ENCODE measurements around the gene LY6G5C.

Gene LY6G5C

DNA sequence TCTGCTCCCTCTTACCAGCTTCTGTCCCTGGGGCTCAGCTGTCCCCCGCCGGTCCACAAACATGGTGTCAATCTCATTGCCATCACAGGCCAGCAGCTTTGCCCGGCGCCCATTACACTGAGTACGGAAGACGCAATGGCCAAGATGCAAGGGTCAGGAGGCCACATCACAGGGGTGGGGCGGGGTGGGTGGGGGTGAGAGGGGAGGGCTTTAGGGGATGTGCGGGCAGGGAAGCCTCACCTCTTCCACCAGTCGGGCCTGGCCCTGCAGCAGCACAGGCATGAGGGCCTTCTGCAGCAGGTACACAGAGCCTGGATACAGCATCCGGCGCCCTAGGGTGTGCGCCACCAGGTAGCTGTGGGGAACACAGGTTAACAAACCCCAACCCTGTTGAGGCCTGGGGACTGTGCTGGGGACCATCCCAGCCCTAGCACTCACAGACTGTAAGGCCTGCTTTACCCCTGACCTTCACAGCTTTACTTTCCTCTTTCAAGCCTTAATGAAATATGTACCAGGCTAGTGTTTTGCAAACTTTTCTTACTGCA is 10.8 kb upstream of the LY6G5C start:
- DNase-seq: no peak

DNA sequence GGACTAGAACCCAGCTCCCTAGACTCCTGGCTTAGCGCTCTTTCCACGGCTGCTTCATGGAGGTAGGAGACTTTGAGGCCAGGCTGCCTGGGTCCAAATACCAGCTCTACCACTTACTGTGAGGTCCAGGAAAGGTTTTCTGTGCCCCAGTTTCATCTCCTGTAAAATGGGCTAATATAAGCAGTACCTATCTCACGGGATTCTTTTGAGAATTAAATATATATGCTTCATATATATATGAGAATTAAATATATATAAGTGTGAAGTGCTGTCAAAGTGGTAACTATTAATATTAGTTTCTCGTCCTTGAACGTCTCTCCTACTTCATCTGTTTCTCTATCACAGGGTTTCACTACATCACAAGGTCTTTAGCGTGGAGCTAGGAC is 10.2 kb upstream of the LY6G5C start:
- no peak for DNase-seq

DNA sequence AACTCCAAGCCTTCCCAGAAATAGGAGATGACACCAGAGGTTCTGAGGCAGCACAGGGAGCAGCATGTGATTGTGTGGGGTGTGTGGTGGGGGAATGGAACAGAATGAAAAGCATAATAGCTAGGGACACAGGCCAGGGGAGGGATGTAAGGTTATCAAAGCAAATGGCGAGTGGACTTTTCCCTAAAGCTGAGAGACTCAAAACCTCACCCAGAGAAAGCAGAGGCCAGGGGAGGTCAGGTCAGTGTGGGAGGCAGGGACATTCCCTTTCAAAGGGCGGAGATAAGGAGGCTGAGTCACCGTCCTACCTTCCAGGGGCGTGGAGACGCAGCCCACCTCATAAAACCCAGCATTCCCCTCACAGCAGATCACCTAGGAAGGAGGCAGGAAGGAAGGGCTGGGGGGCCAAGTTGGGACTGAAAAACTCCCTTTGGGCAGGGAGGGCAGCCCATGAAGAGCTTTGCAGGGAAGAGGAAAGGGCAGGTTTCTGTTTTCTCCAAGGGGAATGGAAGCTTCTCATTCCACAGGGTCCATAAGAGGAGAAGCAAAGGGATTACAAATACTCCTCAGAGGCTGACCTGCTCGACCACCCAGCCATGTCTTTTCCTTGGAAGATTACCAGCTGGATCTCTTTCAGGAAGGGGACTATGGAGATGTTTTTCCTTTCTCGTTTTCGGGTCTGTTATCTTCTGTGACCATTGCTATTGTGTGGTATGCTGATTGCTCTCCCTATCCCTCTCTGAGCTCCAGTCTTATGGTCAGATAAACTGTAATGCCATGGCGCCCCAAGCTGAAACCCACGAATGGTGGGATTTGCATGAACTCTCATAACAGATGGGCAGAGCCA is 9.6 kb upstream of the LY6G5C start:
- DNase-seq: peak in 13 of 56 donors; percentile 3 to 38 (median 15)

DNA sequence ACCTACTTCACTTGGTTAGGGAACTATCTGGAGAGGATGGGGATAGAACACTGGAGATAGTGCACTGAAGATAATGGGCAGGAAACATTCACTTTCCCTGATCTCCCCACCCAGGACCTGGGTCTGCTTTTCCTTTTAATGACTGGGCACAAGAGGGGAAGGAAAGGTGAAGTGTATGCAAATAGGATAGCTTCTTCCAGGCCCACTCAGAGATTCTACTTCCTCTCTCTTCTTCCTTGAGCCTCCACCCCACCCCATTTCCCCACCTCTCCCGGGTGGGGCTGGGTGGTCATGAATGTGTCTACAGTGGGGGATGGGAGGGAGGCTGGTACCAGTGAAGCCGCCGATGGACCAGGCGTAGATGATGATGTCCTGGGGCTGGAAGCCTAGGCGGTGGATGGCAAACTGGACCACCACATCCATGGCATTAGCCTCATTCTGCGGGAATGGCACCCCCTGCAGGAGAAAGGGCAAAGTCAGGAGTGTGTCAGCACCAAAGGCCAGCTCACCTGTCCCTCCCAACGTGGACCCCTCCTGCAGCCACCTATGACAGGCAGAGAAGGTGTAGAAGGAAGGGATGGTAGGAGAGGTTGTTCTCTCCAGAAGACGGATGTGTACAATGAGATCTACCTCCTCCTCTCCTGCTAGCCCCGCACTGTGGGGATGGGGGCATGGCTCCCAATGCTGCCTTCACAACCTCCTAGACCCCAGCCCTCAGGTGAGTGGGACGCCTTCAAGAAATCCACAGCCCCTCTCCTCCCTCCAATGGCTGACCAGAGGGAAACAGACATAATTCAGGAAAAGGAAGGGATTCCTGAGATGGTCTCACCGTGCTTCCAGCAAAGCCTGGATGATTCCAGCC is 8.6 kb upstream of the LY6G5C start:
- DNase-seq: peak in 1 of 56 donors; percentile 12

DNA sequence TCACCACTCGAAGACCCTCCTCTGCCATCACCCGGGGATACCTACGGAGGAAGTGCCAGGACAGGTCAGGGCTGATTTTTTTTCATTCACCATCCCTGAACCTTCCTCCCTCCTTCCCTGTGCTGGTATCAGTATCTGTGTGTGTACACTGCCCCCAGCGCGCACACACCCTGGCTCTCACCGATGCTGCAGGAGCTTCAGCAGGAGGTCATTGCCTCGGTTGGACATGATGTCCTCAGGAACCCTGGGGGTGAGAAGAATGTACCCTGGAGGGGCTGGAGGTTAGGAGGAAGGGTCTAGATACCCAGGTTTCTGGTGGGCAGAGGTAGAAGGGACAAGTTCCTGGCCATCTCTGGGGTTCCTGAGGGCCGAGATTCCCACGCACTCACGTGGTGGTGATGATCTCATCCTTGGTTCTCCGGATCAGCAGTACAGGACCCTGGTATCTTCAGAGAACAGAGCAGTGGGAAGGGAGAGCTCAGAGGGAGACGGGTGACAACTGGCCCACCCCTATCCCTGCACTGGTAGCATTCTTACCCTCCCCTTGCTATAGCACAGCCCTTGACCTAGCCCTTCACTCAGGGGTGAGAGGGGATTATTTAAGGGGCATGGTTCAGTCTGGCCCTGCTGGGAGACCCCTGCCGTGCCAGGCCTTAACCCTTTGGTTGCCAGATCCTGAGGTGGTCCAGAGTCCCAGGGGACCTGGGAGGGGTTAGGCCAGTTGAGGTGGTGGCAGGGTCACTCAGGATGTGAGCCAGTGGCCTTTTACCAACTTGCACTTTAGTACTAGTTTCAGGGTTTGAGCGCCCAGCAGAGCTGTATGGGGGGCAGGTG is 7.2 kb upstream of the LY6G5C start:
- no peak for DNase-seq

DNA sequence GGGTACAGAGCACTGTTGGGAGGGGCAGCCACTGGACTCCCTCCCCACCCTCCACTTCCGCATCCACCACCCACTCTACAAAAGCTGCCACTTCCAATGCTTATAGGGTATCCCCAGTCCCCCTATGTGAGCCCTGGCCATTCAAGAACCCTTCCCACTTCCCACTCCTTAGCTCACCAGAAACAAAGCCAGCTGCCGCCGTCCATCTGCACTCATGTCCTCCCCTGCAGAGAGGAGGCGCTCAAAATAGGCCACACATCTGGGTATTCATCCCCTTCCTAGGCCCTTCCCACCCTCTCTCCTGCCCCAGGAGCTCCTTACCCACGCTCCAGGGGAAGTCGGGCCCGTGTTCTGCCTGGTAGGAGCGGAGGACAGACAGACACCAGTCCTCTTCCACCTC is 6.5 kb upstream of the LY6G5C start:
- no peak for DNase-seq

DNA sequence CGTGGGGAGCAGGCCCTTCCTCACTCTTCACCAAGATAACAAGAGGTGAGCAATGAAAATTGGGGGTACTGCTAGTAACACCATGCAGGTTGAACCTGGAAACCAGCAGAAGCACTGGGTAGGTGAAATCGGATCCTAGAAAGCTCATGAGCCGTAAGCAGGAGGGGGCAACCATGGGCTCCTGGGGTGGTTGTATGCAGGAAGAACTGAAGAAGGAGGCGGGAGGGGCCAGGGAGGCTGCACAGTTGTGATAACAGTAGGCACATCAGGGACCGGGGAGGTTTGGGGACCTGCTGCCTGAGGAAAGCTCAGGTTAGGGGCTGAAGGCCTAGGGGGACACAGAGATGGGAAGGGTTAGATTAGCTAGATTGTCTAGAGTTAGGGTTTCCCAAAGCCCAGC is 5.6 kb upstream of the LY6G5C start:
- DNase-seq: no peak

DNA sequence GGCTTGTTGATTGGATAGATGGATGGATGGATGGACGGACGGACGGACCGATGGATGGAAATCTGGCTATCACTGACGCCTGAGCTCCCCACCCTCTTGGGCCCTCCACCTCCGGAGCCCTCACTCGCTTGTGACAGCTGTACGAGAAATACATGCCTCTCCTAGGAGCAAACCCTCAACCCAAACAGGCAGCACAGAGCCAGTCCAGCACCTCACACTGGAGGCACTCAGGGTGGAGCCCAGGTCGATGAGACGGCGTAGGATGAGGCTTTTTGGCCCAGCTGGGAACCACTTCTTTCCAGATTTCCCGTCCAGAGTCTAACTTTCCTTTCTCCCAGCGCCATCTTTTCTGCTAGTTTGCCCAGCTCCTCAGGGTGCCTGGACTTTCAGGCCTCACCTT is 2.7 kb upstream of the LY6G5C start:
- no peak for DNase-seq

DNA sequence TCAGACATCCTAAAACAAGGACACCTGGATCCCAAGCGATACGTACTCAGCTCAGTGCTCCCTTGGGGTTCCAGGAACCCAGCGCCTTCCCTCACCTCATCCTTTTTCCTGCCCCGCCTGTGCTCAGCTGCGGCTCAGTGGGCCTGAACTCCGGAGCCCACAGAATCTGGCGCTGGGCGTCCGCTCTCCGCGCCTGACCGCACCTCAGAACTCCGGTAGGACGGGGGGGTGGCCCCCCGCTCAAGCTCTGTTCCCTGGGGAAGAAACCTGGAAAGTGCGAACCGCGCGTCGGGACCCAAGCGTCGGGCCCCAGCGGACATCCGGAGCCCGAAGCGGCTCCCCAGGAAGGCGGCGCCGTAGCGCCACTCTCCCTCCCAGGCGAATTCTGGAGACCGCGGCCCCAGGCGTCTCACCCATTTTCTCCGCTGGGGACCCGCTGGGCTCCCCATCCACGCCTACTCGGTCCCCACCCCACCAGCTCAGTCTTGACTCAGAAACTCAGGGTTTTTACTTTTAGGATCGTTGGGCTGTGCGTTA is 336 bp upstream of the LY6G5C start:
- DNase-seq: peak in 10 of 56 donors; percentile 4 to 48 (median 18)

DNA sequence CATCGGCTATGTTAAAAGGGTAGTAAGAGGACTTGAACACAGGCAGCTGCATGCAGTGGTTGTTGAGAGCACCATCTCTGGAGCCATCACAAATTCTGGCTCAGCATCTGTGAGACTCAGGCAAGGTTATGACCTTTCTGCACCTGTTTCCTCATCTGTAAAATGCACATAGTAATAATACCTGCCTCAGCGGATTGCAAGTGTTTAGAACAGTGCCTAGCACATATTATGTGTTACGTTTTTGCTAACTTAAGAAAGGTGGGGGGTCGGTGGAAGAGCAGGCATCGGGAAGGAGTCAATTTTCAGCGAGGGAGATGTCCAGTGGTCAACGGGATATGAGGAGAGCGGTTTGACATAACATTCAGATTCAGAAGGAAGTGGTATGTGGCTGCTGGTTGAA is 2.9 kb downstream of the LY6G5C start:
- no peak for DNase-seq

DNA sequence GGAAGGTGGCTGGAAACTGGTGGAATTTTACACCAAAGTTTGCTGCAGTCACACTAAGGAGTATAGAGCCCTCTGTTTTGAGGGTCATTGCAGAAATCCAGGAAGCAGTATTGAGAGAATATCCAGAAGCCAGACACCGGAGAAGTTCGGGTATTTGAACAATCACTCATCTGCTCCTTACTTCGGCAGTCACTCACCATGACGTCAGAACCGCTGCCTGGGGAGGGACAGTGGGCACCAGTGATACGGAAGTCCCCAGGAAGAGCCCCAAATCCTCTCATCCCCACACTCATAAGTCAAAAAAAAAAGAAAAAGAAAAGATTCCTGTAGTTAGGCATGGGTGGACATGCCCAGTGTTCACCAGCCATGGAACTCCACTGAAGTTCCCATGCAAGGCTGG is 4.0 kb downstream of the LY6G5C start:
- DNase-seq: no peak

DNA sequence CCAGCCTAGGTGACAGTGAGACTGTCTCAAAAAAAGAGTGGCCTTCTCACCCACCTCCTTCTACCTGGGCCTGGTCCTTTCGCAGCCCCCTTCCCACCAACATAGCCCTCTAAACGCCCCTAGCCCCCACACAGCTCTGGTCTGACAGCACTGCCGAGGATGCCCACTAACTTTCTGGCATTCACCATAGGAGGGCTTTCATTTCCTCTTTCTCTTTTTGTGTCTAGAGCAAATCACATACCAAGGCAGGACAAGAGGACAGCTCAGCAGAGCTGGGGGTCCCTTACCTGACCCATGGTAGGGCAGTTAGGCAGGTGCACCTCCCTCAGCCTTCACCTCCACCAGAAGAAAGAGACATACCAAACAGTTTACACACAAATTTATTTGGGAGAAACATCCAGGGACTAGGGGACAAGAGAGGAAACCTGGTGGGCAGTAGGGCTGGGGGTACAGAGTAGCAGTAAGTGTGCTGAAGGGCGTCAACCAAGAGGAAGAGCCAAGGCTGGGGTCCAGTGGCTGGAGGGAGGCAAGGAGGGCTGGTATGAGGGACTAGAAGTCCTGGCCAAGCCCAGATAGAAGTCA is 4.5 kb downstream of the LY6G5C start:
- DNase-seq: no peak

DNA sequence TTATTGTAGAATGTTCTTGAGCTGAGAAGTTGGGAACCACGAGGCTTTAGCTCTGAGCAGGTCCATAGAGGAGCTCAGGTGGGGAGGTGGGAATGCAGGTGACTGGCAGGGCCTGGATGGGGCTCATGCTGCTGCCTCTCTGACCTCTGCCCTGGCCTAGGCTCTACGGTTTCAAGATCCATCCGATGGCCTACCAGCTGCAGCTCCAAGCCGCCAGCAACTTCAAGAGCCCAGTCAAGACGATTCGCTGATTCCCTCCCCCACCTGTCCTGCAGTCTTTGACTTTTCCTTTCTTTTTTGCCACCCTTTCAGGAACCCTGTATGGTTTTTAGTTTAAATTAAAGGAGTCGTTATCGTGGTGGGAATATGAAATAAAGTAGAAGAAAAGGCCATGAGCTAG is 11.2 kb downstream of the LY6G5C start, which contains the start of gene LY6G5B:
TSS of gene LY6G5B (plus strand) at position 301 of the 400 bp plus-strand sequence. CDS start 975 bp downstream, outside the sequence.
- DNase-seq: no peak

DNA sequence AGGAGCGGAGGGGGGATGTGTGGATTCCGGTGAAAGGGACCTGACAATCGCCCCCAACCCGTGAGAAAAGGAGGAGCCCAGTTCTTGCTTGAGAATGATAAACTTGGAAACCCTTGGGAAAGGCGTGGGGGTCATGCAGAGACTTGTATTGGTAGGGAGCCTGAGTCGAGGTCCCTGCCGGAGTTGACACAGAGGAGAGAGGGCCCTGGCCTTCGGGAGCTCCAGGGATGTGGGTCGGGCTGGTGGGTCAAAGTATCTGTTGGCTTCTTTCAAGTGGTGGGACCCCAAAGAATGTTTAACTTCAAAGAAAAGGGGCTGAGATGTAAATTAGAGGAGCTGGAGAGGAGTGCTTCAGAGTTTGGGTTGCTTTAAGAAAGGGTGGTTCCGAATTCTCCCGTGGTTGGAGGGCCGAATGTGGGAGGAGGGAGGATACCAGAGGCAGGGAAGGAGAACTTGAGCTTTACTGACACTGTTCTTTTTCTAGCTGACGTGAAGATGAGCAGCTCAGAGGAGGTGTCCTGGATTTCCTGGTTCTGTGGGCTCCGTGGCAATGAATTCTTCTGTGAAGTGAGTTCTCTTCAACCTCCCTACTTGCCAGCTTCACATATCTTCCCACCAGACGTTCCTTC is 14.4 kb downstream of the LY6G5C start:
- no peak for DNase-seq

DNA sequence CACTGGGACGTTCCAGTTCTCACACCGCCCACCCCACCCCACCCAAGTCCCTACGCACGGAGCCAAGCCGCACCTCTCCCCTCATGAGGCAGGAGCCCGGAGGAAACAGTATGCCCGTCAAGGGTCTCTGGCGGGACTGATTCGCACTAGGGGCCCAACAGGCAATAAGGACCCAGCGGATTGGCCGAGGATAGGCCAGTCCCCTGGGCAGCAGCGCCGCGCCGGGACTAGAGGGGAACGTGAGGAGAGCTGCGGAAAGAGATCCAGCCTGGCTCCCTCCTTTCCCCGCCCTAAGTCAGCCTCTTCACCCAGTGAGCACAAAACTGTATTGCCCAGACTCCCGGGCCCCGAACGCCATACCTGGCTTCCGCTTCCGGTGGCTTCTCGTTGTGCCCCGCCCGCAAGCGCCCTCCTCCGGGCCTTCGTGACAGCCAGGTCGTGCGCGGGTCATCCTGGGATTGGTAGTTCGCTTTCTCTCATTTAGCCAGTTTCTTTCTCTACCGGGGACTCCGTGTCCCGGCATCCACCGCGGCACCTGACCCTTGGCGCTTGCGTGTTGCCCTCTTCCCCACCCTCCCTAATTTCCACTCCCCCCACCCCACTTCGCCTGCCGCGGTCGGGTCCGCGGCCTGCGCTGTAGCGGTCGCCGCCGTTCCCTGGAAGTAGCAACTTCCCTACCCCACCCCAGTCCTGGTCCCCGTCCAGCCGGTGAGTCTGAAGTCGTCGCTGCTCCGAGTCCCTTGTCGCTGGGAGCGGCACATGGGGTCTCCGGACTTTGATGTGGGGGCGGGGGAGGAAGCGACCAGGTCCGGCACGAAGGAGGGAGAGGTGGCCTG is 15.1 kb downstream of the LY6G5C start, which contains the start of gene CSNK2B:
TSS of gene CSNK2B (plus strand) at position 580 of the 836 bp plus-strand sequence. CDS start 752 bp downstream, outside the sequence.
- peak; percentile 88 to 100 (median 98) for DNase-seq

DNA sequence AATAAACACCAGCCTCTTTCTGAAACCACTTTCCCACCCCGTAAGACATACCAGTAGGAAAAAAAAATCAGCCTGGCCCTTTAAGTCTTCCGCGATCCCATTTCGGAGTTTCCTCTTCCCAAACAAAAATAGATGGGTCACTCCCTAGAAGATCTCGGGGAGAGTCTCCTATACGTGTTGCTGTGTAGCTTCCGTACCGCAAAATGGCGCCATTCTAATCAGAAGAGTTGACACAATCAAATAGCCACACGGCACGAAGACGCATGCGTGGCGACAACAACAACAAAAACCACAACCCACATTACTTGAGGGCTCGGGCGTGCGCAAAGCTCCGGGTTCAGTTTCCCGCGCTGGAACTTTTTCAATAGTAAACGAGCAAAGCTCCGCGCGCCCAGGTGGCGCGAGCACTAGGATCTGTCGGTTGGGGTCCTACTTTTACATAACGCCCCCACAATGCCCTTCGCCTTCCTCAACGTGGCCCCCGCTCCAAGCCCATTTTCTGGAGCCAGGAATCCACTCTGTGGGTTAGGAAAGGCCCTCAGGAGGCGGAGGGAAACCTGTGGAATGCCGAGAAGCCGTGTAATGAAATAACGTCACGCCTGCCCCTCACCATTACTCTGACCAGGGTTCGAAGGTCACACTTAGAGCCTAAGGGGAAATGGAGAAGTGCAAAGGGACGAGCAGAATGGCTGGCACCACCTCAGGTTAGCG is 15.9 kb downstream of the LY6G5C start, which contains the start of gene GPANK1:
TSS of gene GPANK1 (minus strand) at position 208 of the 711 bp plus-strand sequence. CDS start 519 bp downstream, outside the sequence.
- peak in 55 of 56 donors; percentile 28 to 96 (median 83) for DNase-seq

DNA sequence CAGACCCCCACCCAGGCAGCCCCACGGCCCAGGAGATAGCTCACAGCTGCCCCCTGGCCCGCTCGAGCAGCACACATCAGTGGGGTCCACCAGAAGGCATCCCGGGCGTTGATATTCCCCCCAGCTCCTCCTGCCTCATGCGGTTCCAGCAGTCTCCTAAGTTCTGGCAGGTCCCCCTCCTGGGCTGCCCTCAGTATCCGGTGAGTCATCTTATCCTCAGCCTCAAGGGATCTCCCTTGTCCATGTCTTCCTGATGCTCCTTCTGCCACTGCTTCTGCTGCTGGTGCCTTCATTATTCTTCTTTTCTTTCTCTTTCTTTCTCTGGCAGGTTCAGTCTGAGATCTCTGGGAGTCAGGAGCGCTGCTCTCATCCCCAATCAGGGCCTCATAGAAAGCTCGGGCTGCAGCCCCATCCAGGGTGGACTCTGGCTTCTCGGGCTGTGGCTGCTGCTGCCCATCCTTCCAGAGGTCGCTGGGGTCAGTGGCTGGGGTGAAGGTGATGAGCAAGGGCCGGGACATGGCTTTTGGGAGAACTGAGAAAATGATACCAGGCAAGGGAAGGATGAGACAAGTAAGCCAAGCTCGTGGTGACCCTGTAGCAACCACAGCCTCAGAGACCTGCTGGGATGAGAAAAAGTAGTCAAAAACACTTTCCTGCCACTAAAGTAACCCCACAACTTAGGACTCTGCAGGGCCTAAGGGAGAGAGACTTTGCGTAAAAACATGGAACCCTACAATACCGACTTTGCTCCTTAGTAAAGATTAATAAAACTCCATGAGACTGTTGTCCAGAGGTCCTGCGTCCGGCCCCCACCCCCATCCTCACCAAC is 16.7 kb downstream of the LY6G5C start:
- peak in 1 of 56 donors; percentile 14 for DNase-seq

Measured in nucleus accumbens (tissue), 56 donors.